GM12878 (cell line): ENCODE measurements around the gene SLC15A5. TPM values are rescaled to one million over a fixed set of nuclear protein-coding genes. Genes with fewer than 3 reads are reported as not detected.

Experiments used
- ATAC-seq: fragments of 200-7000 bp; cut with Tn5 transposase; 3 replicates; pipeline ENCODE4 v1.9.1; 2020; ENCODE audit warnings: mild to moderate bottlenecking, moderate library complexity
- BruUV-seq: library from RNA; stranded (reverse); fragments of 400-500 nt; replicated peaks from 2 replicates; lab custom pipeline; 2021; lab: Mats Ljungman, UMichigan
- CTCF ChIA-PET: fragments of 300-600 bp; sonication (Branson Sonifier 250); formaldehyde crosslinking; extraction: SDS; loops from one replicate; lab custom pipeline; 2021; ENCODE audit warnings: inconsistent platforms; lab: Yijun Ruan, JAX
- POLR2A ChIA-PET: fragments of 350-600 bp; formaldehyde crosslinking; extraction: SDS; loops from one replicate; lab custom pipeline; 2021; ENCODE audit warnings: inconsistent platforms; lab: Charles Lee
- RAD21 ChIA-PET: fragments of 300-600 bp; sonication (Branson Sonifier 250); formaldehyde crosslinking; loops from one replicate; lab custom pipeline; 2023; ENCODE audit warnings: antibody characterized with exemption; ENCODE audit not compliant: unreplicated experiment; lab: Charles Lee
- SMC1A ChIA-PET: fragments of 300-600 bp; sonication (Branson Sonifier 250); formaldehyde crosslinking; loops from one replicate; lab custom pipeline; 2023; ENCODE audit not compliant: unreplicated experiment, uncharacterized antibody; lab: Charles Lee
- DNase-seq: peaks from one replicate; pipeline ENCODE4 v3.0.0-alpha.2; 2011; ENCODE audit warnings: low read depth, low spot score
- FAIRE-seq: peaks from 3 replicates; lab custom pipeline; 2011; peaks lifted over from hg19 to GRCh38; lab: Jason Lieb, UNC
- H2AFZ ChIP-seq: 2 replicates; pipeline ENCODE4 v1.6.0; 2011; ENCODE audit warnings: low read depth, low read length, control low read depth; ENCODE audit not compliant: control insufficient read depth
- H3K27ac ChIP-seq: 2 replicates; pipeline ENCODE4 v1.5.1; 2011; ENCODE audit warnings: control low read depth; ENCODE audit not compliant: control insufficient read depth, insufficient read depth
- H3K27me3 ChIP-seq, 2 experiments: replicated peaks in 1 of 2; 2 replicates each; pipeline versions ENCODE4 v1.6.0 to v1.6.1; 2011; ENCODE audit warnings: low read length in 1 of 2; ENCODE audit not compliant: control insufficient read depth in 2 of 2, insufficient read depth in 2 of 2
- H3K36me3 ChIP-seq, 2 experiments: 2 replicates each; pipeline ENCODE4 v1.5.1; 2011; ENCODE audit warnings: low read length in 1 of 2; ENCODE audit not compliant: control insufficient read depth in 2 of 2, insufficient read depth in 2 of 2
- H3K4me1 ChIP-seq: 2 replicates; pipeline ENCODE4 v1.6.1; 2011; ENCODE audit warnings: mild to moderate bottlenecking, low read length, moderate library complexity, mixed read lengths; ENCODE audit not compliant: control insufficient read depth, insufficient read depth
- H3K4me2 ChIP-seq: 2 replicates; pipeline ENCODE4 v1.6.0; 2011; ENCODE audit warnings: control low read depth; ENCODE audit not compliant: control insufficient read depth, insufficient read depth
- H3K4me3 ChIP-seq: fragments of 200-600 bp; sonication (generic); 2 replicates; pipeline ENCODE4 v1.5.1; 2016
- H3K79me2 ChIP-seq: 2 replicates; pipeline ENCODE4 v1.6.0; 2011; ENCODE audit warnings: low read length; ENCODE audit not compliant: control insufficient read depth, insufficient read depth
- H3K9ac ChIP-seq: 2 replicates; pipeline ENCODE4 v1.8.0; 2011; ENCODE audit warnings: low read length, control low read depth, mixed read lengths; ENCODE audit not compliant: control insufficient read depth, insufficient read depth
- H3K9me3 ChIP-seq: replicated peaks from 3 replicates; pipeline ENCODE4 v1.5.1; 2011; ENCODE audit warnings: mild to moderate bottlenecking, low read length; ENCODE audit not compliant: control insufficient read depth, insufficient read depth
- H4K20me1 ChIP-seq: 2 replicates; pipeline ENCODE4 v1.6.0; 2011; ENCODE audit not compliant: control insufficient read depth, insufficient read depth
- BRCA1 ChIP-seq: IDR thresholded peaks from 2 replicates; pipeline ENCODE4 v1.6.1; 2011; ENCODE audit warnings: low read depth, low read length, improper control_type of control experiment
- CBFB ChIP-seq: IDR thresholded peaks from 2 replicates; pipeline ENCODE4 v1.6.1; 2016; ENCODE audit warnings: antibody characterized with exemption, low read depth
- CREM ChIP-seq: IDR thresholded peaks from 2 replicates; pipeline ENCODE4 v1.6.1; 2014; ENCODE audit warnings: antibody characterized with exemption, low read depth
- HDGF ChIP-seq: fragments of 450-650 bp; IDR thresholded peaks from 2 replicates; pipeline ENCODE4 v1.6.1; 2016; ENCODE audit warnings: antibody characterized with exemption
- MTA2 ChIP-seq: fragments of 450-650 bp; IDR thresholded peaks from 2 replicates; pipeline ENCODE4 v1.6.1; 2016; ENCODE audit warnings: low read depth, mild to moderate bottlenecking, moderate library complexity
- NFIC ChIP-seq: IDR thresholded peaks from 2 replicates; pipeline ENCODE4 v1.6.1; 2012; ENCODE audit warnings: low read depth, mild to moderate bottlenecking, inconsistent platforms, low read length, moderate library complexity
- NKRF ChIP-seq: fragments of 450-650 bp; conservative IDR thresholded peaks from 2 replicates; pipeline ENCODE4 v1.6.1; 2017; ENCODE audit warnings: mild to moderate bottlenecking, moderate library complexity
- RAD21 ChIP-seq: IDR thresholded peaks from 2 replicates; pipeline ENCODE4 v1.6.1; 2011; ENCODE audit warnings: mild to moderate bottlenecking, low read depth, low read length, moderate library complexity; ENCODE audit not compliant: insufficient read depth
- RELA ChIP-seq: fragments of 450-650 bp; IDR thresholded peaks from 2 replicates; pipeline ENCODE4 v1.8.0; 2014; ENCODE audit warnings: borderline replicate concordance; ENCODE audit not compliant: partially characterized antibody
- REST ChIP-seq: IDR thresholded peaks from 2 replicates; pipeline ENCODE4 v1.6.1; 2012; ENCODE audit warnings: mild to moderate bottlenecking, low read depth, low read length
- RUNX3 ChIP-seq: IDR thresholded peaks from 2 replicates; pipeline ENCODE4 v1.6.1; 2012; ENCODE audit warnings: low read length, inconsistent platforms
- SIN3A ChIP-seq: IDR thresholded peaks from 2 replicates; pipeline ENCODE4 v1.6.1; 2012; ENCODE audit warnings: low read depth, low read length, improper control_type of control experiment
- SKIL ChIP-seq: fragments of 450-650 bp; IDR thresholded peaks from 2 replicates; pipeline ENCODE4 v1.6.1; 2017; ENCODE audit warnings: mild to moderate bottlenecking, low read depth, inconsistent platforms; ENCODE audit not compliant: poor library complexity, severe bottlenecking
- SP1 ChIP-seq: IDR thresholded peaks from one replicate; pipeline ENCODE4 v1.6.1; 2011; ENCODE audit warnings: low read depth, low read length
- STAT1 ChIP-seq: fragments of 450-650 bp; conservative IDR thresholded peaks from 2 replicates; pipeline ENCODE4 v1.6.1; 2014; ENCODE audit warnings: antibody characterized with exemption, mild to moderate bottlenecking
- TARDBP ChIP-seq: IDR thresholded peaks from 2 replicates; pipeline ENCODE4 v1.6.1; 2016; ENCODE audit warnings: borderline replicate concordance
- WGBS: methylation state at CpG from one replicate; pipeline ENCODE4 v1.1.6; 2016; ENCODE audit warnings: low lambda C conversion rate; ENCODE audit not compliant: insufficient replicate concordance, insufficient coverage; ENCODE audit errors: missing lambda C conversion rate; 5-methylcytosine and 5-hydroxymethylcytosine counted together
- in situ Hi-C: fragments of 300-500 bp; cut with MboI; formaldehyde crosslinking; loops from 9 replicates; pipeline ENCODE4 v1.14.3; 2018; ENCODE audit warnings: mixed read lengths
- intact Hi-C: fragments of 100-400 bp; cut with micrococcal nuclease; formaldehyde crosslinking; loops from one replicate; pipeline ENCODE4 v1.14.2; 2022; ENCODE audit not compliant: unreplicated experiment
- polyA plus RNA-seq, 11 experiments: library from polyadenylated mRNA; depleted of rRNA in 4 of 11; unstranded in 6 of 11; stranded (reverse) in 5 of 11; fragments of >200 nt; fragmentation: Nextera tagmentation in 4 of 11; fragmentation: Illumina TruSeq in 1 of 11; extraction: Ambion mirVana in 4 of 11; extraction: Trizol in 1 of 11; gene quantifications; 1 replicate in 1 of 11; 2 replicates in 10 of 11; pipeline versions ENCODE4 v1.2.1 to v1.2.3, GENCODE V29; 2011 to 2016; ENCODE audit warnings: inconsistent platforms in 2 of 11, missing spikeins in 2 of 11, low read depth in 1 of 11
- total RNA-seq, 4 experiments: library from RNA; depleted of rRNA in 3 of 4; stranded (reverse); fragments of >200 nt in 3 of 4; fragmentation: Illumina TruSeq in 1 of 4; extraction: Trizol in 1 of 4; gene quantifications; 2 replicates each; pipeline versions ENCODE4 v1.2.1 to v1.2.3, GENCODE V29; 2013 to 2021

The SLC15A5 gene
- total and polyA plus RNA-seq, 10 of the 15 experiments (the other 5 are each of a cell fraction or from before 2014, with no cell fraction given) = not detected

- POLR2A ChIA-PET = no interaction called here
- Histone ChIP-seq H2AFZ (no peak overlapping the region), H4K20me1 (no peaks in the 10 kb centered on the region), H3K4me2 (no peak overlapping the region), H3K79me2 (no peaks in the 10 kb centered on the region), H3K27ac (no peak overlapping the region), H3K4me3 (no peak overlapping the region), H3K27me3 (no peaks in the 10 kb centered on the region), H3K9ac (no peak overlapping the region), H3K4me1 (no peaks in the 10 kb centered on the region), H3K9me3 (no peaks in the 10 kb centered on the region; the same call in 2 of the 3 replicates), H3K36me3 (no peaks in the 10 kb centered on the region)
- SMC1A ChIA-PET = no interaction called here
- no TSS peak for BruUV-seq
- in situ Hi-C loops (no loop called here), intact Hi-C loops (no loop called here)
- DNase-seq = no peak
- CTCF ChIA-PET = no interaction called here
- 0% methylated on average over 4 of the region's 4 CpGs for WGBS
- RAD21 ChIA-PET = no interaction called here
- TF ChIP-seq CREM (no peak), CBFB (no peak), BRCA1 (no peak), HDGF (no peak), STAT1 (no peak), SIN3A (no peak), SP1 (no peak), NKRF (no peak), RAD21 (no peak), MTA2 (no peak), REST (no peak), TARDBP (no peak), RELA (no peak), SKIL (no peak), RUNX3 (no peak), NFIC (no peak)
- FAIRE-seq = no peak
- ATAC-seq = no peak
These were observed 17.3 kb downstream of the SLC15A5 start for GRCh38 chr12:16260206-16260605.
